Activated CD8-positive, alpha-beta memory T cell treated with anti-CD3 and anti-CD28 coated beads for 1 hour (primary cell): ENCODE results near the gene PTGDR2.

Experiments
- DNase-seq, 2 donors: peaks; one replicate each; pipeline ENCODE4 v3.0.0-alpha.2; 2020; ENCODE audit warnings: low read depth in 1 of 2; ENCODE audit errors: extremely low read depth in 1 of 2

Gene PTGDR2

GRCh38 chr11:60816590-60817157, 39.1 kb downstream of the PTGDR2 start:
- no peak for DNase-seq

GRCh38 chr11:60814112-60814511, 41.6 kb downstream of the PTGDR2 start:
- DNase-seq: no peak

GRCh38 chr11:60813324-60813723, 42.4 kb downstream of the PTGDR2 start:
- no peak for DNase-seq

- DNase-seq: no peak
Measured at GRCh38 chr11:60810569-60810968, 45.2 kb downstream of the PTGDR2 start.

GRCh38 chr11:60810151-60810550, 45.6 kb downstream of the PTGDR2 start:
- no peak for DNase-seq

GRCh38 chr11:60809691-60810090, 46.1 kb downstream of the PTGDR2 start:
- DNase-seq: no peak

GRCh38 chr11:60809249-60809648, 46.5 kb downstream of the PTGDR2 start:
- DNase-seq: no peak

GRCh38 chr11:60803273-60803936, 52.3 kb downstream of the PTGDR2 start:
- DNase-seq: no peak

GRCh38 chr11:60801194-60801593, 54.6 kb downstream of the PTGDR2 start:
- DNase-seq: no peak
